Stimulated activated CD8-positive, alpha-beta memory T cell treated with anti-CD3 and anti-CD28 coated beads, Interleukin-4, amount 100 ng/mL, for 4 hours (primary cell): Measurements from ENCODE around the gene GOLPH3.
"Not testable (repeated sequence)": the region's sequence is repeated elsewhere in the genome, so short reads cannot be mapped to it uniquely, and the experiment has no call there.

Experiments used
- DNase-seq, 2 donors: peaks; one replicate each; pipeline ENCODE4 v3.0.0-alpha.2; 2020; ENCODE audit warnings: low read depth in 2 of 2, low spot score in 1 of 2

The GOLPH3 gene

GRCh38 chr5:32100691-32101302 lies 73.3 kb downstream of the GOLPH3 start:
- no peak for DNase-seq

- no peak for DNase-seq
These were observed 73.9 kb downstream of the GOLPH3 start for GRCh38 chr5:32100230-32100629.

GRCh38 chr5:32099486-32100035 lies 74.6 kb downstream of the GOLPH3 start:
- DNase-seq: no peak

GRCh38 chr5:32098890-32099310 lies 75.2 kb downstream of the GOLPH3 start:
- no peak for DNase-seq

DNA sequence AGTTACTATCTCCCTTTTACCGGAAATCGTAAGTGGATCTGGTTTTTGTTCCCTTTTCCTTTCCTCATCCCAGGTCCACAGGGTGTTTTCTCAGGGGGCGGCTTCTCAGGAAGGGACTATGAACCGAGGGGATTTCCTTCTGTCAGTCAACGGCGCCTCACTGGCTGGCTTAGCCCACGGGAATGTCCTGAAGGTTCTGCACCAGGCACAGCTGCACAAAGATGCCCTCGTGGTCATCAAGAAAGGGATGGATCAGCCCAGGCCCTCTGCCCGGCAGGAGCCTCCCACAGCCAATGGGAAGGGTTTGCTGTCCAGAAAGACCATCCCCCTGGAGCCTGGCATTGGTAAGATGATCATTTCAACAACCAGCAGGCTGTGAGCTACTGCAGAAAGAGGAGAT lies 75.8 kb downstream of the GOLPH3 start:
- no peak for DNase-seq

GRCh38 chr5:32096891-32097595 lies 77.1 kb downstream of the GOLPH3 start:
- DNase-seq: no peak

DNA sequence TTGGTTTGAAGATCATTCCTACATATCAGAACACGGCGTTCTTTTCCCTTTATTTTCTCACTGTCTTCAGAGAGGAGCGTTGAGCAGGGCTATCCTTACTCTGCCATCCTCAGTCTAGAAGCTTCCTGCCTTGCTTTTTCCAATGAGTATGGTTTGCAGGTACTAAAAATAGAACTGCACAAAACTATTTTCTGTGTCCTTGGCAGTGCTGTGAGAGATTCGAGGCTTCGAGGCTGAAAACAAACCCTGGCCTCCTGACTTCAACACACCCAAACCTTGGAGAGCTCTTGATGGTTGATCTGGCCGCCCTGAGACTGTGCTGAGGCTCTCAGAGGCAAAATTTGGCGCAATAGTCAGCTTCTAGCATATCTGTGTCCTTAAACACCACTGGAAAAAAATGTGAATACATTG lies 78.9 kb downstream of the GOLPH3 start:
- no peak for DNase-seq

- DNase-seq: no peak
These were observed 79.4 kb downstream of the GOLPH3 start for GRCh38 chr5:32094691-32095090.

GRCh38 chr5:32092938-32093812 lies 80.9 kb downstream of the GOLPH3 start:
- DNase-seq: peak; percentile 12 to 43

DNA sequence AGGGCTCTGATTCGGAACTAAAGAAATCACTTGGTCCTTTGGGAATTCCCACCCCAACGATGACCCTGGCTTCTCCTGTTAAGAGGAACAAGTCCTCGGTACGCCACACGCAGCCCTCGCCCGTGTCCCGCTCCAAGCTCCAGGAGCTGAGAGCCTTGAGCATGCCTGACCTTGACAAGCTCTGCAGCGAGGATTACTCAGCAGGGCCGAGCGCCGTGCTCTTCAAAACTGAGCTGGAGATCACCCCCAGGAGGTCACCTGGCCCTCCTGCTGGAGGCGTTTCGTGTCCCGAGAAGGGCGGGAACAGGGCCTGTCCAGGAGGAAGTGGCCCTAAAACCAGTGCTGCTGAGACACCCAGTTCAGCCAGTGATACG lies 83.4 kb downstream of the GOLPH3 start:
- no peak for DNase-seq

DNA sequence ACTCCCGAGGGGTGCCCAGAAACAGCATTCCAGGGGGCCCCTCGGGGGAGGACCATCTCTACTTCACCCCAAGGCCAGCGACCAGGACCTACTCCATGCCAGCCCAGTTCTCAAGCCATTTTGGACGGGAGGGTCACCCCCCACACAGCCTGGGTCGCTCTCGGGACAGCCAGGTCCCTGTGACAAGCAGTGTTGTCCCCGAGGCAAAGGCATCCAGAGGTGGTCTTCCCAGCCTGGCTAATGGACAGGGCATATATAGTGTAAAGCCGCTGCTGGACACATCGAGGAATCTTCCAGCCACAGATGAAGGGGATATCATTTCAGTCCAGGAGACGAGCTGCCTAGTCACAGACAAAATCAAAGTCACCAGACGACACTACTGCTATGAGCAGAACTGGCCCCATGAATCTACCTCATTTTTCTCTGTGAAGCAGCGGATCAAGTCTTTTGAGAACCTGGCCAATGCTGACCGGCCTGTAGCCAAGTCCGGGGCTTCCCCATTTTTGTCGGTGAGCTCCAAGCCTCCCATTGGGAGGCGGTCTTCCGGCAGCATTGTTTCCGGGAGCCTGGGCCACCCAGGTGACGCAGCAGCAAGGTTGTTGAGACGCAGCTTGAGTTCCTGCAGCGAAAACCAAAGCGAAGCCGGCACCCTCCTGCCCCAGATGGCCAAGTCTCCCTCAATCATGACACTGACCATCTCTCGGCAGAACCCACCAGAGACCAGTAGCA lies 83.9 kb downstream of the GOLPH3 start:
- DNase-seq: no peak

DNA sequence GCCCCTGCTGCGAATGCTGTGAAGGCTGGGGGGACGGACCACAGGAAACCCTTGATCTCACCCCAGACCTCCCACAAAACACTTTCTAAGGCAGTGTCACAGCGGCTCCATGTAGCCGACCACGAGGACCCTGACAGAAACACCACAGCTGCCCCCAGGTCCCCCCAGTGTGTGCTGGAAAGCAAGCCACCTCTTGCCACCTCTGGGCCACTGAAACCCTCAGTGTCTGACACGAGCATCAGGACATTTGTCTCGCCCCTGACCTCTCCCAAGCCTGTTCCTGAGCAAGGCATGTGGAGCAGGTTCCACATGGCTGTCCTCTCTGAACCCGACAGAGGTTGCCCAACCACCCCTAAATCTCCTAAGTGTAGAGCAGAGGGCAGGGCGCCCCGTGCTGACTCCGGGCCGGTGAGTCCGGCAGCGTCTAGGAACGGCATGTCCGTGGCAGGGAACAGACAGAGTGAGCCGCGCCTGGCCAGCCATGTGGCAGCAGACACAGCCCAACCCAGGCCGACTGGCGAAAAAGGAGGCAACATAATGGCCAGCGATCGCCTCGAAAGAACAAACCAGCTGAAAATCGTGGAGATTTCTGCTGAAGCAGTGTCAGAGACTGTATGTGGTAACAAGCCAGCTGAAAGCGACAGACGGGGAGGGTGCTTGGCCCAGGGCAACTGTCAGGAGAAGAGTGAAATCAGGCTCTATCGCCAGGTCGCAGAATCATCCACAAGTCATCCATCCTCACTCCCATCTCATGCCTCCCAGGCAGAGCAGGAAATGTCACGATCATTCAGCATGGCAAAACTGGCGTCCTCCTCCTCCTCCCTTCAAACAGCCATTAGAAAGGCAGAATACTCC lies 84.7 kb downstream of the GOLPH3 start:
- no peak for DNase-seq

DNA sequence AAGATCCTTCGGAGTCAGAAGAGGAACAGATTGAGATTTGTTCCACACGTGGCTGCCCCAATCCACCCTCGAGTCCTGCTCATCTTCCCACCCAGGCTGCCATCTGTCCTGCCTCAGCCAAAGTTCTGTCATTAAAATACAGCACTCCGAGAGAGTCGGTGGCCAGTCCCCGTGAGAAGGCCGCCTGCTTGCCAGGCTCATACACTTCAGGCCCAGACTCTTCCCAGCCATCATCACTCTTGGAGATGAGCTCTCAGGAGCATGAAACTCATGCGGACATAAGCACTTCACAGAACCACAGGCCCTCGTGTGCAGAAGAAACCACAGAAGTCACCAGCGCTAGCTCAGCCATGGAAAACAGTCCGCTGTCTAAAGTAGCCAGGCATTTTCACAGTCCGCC lies 85.9 kb downstream of the GOLPH3 start:
- no peak for DNase-seq

GRCh38 chr5:32087086-32088082 lies 86.7 kb downstream of the GOLPH3 start:
- DNase-seq: no peak

DNA sequence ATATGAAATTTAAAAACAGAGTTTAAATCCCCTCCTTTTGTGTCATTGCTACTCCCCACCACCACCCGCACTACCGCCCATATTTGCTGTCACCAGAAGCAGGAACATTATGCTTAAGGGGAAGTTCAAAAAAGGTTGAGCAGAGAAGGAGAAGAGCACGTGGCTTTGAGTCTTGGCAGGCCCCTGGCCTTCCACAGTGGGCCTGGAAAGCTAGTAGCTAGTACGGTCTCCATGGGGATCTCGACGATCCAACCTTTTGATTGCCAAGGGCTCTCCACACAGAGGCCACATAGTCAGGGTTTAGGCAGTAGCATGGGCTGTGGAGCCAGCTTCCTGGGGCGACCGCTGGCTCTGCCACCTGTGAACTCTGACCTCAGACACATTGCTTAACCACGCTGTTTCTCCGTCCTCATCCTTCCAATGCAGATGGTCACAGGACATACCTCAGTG lies 90.1 kb downstream of the GOLPH3 start:
- DNase-seq: no peak

DNA sequence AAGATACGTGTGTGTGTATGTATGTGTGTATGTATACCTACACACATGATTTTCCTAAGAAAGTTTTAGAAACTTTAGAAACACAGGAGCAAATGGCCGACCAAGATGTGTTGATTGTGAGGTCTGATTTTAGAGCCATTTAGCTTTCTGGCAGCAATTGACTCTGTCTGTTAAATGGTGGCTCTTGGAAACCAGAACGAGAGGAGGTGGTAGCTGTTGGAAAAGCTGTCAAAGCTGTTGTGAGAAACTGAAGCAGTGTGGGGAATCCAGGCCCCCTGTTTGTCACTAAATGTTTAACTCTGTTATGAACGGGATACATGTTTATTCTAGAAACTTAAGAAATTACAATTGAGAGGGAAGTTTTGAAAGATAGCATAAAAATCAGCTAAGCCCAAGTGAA lies 91.4 kb downstream of the GOLPH3 start:
- DNase-seq: no peak

DNA sequence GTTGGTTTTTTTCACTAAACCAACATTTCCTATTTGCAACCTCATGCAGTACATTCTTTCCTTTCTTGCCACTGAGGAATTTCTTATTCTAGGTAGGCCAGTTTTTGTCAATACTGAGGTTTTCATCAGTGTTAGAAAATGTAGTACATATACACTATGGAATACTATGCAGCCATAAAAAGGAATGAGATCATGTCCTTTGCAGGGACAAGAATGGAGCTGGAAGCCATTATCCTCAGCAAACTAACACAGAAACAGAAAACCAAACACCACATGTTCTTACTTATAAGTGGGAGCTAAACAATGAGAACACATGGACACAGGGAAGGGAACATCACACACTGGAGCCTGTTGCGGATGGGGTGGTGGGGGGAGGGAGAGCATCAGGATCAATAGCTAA lies 93.6 kb downstream of the GOLPH3 start:
- DNase-seq: not testable (repeated sequence)

DNA sequence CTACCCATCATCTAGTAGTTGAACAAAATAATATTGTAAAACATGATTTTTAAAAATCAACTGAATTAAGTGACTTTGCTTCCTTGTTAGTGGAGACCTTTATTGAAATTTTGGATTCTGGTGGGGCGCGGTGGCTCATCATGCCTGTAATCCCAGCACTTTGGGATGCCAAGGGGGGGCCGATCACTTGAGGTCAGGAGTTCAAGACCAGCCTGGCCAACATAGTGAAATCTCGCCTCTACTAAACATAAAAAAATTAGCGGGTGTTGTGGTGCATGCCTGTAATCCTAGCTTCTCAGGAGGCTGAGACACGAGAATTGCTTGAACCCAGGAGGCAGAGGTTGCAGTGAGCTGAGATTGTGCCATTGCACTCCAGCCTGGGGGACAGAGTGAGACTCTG lies 95.3 kb downstream of the GOLPH3 start:
- DNase-seq: not testable (repeated sequence)
